Skin of body (tissue), 2 donors: ENCODE results near the gene ZNF92. TPM values are rescaled to one million over a fixed set of nuclear protein-coding genes. Genes with fewer than 3 reads are reported as not detected.
"Not testable (repeated sequence)": the region's sequence is repeated elsewhere in the genome, so short reads cannot be mapped to it uniquely, and the experiment has no call there.

Experiments
- DNase-seq: peaks from one replicate; lab custom pipeline; 2025; lab: John Stamatoyannopoulos, UW
- total RNA-seq: library from RNA; depleted of rRNA; stranded (reverse); fragments of >200 nt; gene quantifications from one replicate; pipeline ENCODE4 v1.2.3, GENCODE V29; 2014

The ZNF92 gene
- total RNA-seq, 1 donor from 2014 or later = 10.9 TPM

DNA sequence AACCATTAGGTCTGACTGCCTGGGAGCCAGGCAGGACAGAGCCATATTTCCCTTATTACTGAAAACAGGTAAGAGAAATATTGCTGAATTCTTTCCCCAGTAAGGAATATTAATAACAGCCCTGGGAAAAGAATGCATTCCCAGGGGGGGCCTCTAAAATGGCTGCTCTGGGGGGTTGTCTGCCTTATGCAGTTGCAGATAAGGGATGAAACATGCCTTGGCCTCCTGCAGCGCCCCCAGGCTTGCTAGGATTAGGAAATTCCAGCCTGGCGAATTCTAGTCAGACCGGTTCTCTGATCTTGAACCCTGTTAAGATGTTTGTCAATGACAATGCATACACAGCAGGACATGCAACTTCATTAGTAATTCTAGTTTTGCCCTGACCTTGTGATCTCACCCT, 49.6 kb downstream of the ZNF92 start:
- DNase-seq = not testable (repeated sequence)

DNA sequence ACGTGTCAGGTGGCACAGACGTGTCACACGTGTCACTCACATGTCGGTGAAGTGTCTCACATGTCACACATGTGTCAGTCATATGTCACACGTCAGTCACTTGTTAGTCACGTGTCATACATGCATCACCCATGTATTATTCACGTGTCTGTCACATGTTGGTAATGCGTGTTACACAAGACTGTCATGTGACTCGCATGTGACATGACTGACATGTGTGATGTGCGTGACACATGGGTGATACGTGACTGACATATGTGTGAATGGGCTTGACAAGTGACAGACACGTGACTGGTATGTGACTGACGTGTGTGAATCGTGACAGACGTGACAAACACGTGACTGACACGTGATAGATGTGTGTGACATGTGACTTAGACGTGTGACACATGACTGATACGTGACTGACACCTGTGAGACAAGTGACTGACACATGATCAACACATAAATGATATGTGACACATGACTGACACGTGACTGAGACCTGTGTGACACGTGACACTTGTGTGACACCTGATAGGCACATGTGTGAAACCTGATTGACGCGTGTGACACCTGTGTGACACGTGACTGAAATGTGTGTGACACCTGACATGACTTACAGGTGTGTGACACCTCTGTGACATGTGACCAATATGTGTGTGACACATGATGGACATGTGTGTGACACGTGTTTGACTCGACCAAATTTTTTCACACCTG, 56.1 kb downstream of the ZNF92 start:
- no peak for DNase-seq

DNA sequence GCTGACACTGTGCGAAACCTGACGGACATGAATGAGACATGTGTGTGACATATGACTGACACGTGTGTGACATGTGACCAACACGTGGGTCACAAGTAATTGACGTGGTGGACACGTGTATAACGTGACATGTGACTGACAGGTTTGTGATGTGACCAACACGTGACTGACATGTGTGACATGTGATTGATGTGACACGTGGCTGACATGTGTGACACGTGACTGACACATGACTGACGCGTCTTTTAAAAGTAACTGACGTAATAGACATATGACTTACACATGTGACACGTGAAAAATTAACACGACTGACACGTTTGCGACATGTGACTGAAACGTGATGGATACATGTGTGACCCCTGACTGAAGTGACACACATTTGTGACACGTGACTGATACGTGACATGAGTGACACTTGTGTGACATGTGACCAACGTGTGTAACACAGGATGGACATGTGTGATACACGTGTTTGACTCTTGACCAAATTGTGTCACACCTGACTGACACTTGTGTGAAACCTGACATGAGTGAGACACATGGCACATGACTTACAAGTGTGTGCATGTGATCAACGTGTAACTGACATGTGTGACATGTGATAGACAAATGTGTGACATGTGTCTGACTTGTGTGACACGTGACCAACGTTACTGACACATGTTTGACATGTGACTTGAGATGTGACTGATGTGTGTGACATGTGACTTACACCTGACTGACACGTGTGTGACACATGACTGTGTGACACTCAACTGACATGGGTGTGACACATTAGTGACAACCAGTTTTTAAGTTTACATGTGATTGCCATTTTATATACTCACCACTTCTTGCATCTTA, 56.9 kb downstream of the ZNF92 start:
- no peak for DNase-seq

DNA sequence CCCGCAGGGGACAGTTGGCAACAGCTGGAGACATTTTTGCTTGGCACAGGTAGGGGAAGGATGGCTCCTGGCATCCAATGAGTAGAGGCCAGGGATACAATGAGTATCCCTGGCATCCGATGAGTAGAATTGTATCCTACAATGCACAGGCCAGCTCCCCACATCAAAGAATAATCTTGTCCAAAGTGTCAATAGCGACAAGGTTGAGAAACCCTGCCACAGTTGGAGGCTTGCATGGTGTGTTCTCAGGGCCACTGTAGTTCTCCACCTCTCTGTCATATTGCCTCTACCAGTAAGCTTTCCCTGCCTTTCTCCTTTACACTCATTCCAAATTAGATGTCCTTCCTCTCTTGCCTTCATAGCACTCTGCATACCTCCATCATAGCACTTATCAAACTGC, 60.7 kb downstream of the ZNF92 start:
- DNase-seq = no peak

DNA sequence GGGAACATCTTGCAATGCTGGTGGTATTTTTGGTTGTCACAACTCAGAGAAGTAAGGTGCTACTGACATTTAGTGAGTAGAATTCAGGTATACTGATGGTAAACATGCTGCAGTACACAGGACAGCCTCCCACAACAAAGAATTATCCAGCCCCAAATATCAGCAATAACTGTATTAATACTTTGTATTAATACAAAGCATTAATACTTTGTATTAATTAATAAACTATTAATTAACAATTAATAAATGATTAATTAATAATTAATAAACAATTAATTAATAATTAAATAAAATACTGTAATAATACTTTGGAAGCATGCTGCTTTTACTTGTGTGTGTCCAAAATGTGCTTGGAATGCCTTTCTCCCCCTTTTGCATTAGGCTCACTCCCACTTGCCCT, 62.5 kb downstream of the ZNF92 start:
- DNase-seq = no peak

DNA sequence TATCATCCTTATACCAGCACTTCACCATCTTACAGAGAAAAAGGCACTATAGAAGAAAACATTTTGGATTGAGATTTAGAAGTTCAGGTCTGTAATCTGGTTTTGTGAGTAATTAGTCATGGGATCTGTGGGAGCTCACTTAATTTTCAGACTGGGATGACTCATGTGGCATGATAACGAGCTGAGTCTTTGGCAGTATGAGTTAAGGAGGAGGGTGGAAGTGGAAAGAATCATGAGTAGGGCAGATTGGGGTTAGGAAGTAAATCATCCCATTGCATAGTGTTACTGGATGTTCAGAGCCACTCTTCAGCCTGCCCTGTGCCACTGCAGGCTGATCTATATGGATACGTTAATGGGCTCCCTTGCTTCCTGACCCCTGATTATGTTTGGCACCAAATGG, 64.9 kb downstream of the ZNF92 start:
- DNase-seq = no peak

DNA sequence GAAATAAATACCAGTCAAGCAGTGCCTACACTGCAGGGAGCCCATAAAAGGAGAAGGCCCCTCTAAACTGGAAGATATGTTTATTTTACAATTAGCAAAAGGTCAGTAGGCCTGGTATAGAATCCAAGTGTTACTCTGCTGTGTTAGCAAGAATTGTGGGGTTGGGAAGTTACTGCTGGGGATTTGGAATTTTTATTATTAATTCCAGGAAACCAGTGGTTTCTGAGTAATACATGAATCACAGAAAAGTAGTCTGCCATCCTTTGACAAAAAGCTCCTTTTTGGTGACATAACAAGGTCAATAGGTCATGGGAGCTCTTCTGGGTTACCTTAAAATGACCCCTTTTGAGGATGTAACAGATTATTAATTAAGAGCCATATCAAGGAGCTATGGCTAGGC, 67.4 kb downstream of the ZNF92 start:
- no peak for DNase-seq

DNA sequence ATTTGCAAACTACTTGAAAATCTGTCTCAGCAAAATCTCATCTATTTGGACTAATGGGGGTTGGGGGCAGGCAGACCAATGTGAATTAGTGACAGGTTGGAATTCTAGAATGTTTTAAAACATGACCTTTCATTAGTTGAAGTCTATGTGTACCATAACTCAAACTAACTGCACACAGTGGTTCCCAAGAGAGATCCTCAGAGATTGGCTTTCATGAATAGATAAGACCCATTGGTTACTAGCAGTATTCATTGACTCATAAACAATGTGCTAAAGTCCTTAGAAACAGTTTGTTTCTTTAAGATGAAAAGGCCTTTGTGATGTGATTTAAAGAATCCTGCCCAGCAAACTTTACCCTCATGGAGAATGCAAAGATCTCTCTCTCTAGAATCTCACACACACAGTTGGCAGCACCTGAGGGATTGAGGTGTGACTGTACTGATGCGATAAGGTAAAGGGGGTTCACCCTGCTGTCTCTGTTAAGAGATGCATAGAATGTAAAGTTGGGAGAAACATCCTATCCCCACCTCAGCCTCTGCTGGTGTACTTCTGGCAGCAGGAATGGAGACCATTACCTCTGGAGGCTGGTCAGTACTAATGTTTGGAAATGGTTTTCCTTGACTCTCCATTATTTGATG, 70.7 kb downstream of the ZNF92 start:
- no peak for DNase-seq

DNA sequence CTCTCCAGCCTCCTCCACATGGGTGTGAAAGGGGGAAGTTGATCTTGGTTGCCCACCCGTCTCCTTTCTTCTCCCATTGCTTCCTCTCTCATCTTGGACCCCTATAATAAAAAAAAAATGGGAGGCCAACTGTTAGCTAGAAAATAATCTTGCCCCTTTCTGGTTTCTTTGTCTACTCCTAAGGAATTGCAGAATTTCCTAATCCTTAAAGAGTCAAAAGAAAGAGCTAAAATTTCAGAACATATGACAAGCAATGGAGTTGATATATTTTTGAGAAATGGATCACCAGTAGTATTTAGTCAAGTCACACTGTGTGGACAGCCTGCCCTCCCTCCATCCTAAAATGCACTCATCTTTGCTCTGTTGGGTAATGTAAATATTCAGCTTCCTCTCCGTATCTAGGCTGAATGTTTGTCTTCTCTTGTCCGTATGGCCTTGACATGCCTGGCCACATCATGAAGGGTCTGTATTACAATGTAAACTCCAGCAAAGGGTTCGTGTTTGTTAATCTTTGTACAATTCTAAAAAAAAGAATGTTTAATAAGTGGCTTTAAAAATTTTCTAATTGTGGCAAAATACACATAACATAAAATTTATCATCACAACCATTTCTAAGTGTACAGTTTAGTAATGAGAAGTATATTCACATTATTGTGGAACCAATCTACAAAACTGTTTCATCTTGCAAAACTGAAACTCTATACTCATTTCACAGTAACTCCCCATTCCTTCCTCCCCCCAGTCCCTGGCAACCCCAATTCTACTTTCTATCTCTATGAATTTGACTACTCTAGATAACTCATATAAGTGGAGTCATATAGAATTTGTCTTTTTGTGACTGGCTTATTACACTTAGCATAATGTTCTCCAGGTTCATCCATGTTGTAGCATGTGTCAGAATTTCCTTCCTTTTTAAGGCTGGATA, 71.5 kb downstream of the ZNF92 start:
- DNase-seq = no peak

DNA sequence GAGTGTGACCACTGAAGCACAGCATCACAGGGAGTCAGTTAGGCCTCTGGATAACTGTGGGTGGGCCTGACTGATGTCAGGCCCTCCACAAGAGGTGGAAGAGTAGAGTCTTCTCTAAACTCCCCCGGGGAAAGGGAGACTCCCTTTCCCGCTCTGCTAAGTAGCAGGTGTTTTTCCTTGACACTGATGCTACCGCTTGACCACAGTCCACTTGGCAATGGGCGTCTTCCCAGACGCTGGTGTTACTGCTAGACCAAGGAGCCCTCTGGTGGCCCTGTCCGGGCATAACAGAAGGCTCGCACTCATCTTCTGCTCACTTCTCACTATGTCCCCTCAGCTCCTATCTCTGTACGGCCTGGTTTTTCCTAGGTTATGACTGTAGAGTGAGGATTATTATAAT, 73.4 kb downstream of the ZNF92 start:
- DNase-seq = not testable (repeated sequence)

DNA sequence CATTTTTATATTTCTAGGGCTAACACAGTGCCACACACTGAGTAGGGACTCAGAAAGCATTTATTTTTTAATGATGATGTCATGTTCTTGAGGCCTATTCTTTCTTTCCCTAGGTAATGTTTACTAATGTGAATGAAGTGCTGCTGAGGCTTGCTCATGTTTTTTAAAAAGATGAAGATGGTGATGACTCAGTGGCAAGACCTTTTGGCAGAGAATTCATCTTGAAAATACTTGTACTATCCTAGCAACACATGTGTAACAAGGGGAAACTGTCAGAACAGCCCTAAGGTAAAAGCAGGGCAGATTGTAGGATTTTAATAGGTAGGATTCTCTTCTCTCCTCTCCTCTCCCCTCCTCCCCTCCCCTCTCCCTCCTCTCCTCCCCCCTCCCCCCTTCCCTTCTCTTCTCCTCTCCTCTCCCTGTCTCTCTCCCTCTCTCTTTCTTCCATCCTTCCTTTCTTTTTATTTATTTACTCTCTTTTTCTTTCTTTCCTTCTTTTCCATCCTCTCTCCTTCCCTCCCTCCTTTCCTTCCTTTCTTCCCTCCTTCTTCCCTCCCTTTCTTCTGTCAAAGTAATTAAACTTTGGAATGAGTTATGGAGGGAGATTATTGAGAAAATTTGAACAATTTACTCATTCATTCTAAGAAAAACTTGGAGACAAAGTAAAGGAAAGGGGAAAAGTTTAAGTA, 75.3 kb downstream of the ZNF92 start:
- no peak for DNase-seq

DNA sequence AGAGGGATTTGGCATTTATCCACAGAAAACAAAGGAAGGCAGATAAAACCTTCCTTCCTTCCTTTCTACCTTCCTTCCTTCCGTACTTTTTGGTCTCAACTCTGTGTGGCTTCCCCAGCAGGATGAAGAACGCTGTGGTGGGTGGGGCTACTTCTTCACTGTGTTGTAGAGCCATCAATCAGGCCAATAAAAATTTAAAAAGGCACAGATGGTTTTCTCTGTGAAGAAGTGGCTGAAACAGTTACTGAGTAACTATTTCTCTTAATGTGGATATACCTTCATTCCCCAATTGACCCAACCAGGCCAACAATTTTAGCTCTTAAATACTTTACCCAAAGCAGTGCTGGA, 75.8 kb downstream of the ZNF92 start:
- no peak for DNase-seq
